Right atrium auricular region (tissue), 2 donors: ENCODE data around the gene MBNL2. TPM values are rescaled to one million over a fixed set of nuclear protein-coding genes. Genes with fewer than 3 reads are reported as not detected.

Experiments used
- DNase-seq: peaks from one replicate; pipeline ENCODE4 v3.0.0-alpha.2; 2019; ENCODE audit warnings: low spot score
- H3K27ac ChIP-seq, 2 donors: fragments of 200-600 bp; sonication (generic); 1 replicate in 1 of 2; 2 replicates in 1 of 2; pipeline ENCODE4 v1.5.1; 2016 to 2019
- H3K27me3 ChIP-seq, 2 donors: fragments of 200-600 bp; sonication (generic); one replicate each; pipeline versions ENCODE4 v1.5.1 to v1.6.0; 2017 to 2019
- H3K36me3 ChIP-seq: fragments of 200-600 bp; sonication (generic); one replicate; pipeline ENCODE4 v1.5.1; 2016
- H3K4me1 ChIP-seq, 2 donors: fragments of 200-600 bp; sonication (generic); one replicate each; pipeline versions ENCODE4 v1.5.1 to v1.6.0; 2017 to 2019
- H3K4me3 ChIP-seq, 2 donors: fragments of 200-600 bp; sonication (generic); 1 replicate in 1 of 2; 2 replicates in 1 of 2; pipeline ENCODE4 v1.5.1; 2017 to 2019; ENCODE audit warnings: mild to moderate bottlenecking in 1 of 2, moderate library complexity in 1 of 2
- H3K9me3 ChIP-seq, 2 donors: fragments of 200-600 bp; sonication (generic); one replicate each; pipeline ENCODE4 v1.5.1; 2019
- total RNA-seq, 2 donors: library from RNA; depleted of rRNA; stranded (reverse); fragments of >200 nt; gene quantifications; one replicate each; pipeline ENCODE4 v1.1.0, GENCODE V29; 2016
- TF ChIP-seq, protein P1 (sequence below), 2 donors: fragments of 200-600 bp; sonication (generic); IDR thresholded peaks; one replicate each; pipeline ENCODE4 v1.5.1; 2019; ENCODE audit warnings: antibody characterized with exemption in 2 of 2

The MBNL2 gene
- total RNA-seq, 2 donors from 2014 or later: 62.0 to 81.6 TPM

DNA sequence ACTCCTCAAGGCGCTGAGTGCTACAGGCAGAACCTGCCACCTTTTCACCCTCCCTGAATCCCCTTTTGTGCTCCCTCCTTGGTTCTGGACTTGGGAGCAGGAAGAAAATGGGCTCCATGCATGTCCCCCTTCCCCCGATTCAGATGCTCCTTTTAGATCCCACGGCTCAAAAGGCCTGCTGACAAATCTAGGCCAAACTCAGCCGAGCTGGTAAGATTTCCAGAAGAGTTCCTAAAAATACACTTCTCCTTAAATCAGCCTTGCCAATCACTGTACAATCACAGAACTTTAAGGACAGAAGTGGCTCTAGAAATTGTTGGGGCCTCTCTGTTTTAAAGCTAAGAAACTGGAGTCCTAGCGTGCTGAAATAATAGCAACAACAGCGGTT lies 37.3 kb downstream of the MBNL2 start:
- Histone ChIP-seq H3K4me1 (peaks cover 0 to 93% of the 10 kb centered on the region in 2 donors), H3K4me3 (no peak overlapping the region), H3K9me3 (no peaks in the 10 kb centered on the region), H3K27ac (peak overlapping the region; percentile 70 to 75), H3K27me3 (no peaks in the 10 kb centered on the region), H3K36me3 (no peaks in the 10 kb centered on the region)
- TF ChIP-seq, protein P1, sequence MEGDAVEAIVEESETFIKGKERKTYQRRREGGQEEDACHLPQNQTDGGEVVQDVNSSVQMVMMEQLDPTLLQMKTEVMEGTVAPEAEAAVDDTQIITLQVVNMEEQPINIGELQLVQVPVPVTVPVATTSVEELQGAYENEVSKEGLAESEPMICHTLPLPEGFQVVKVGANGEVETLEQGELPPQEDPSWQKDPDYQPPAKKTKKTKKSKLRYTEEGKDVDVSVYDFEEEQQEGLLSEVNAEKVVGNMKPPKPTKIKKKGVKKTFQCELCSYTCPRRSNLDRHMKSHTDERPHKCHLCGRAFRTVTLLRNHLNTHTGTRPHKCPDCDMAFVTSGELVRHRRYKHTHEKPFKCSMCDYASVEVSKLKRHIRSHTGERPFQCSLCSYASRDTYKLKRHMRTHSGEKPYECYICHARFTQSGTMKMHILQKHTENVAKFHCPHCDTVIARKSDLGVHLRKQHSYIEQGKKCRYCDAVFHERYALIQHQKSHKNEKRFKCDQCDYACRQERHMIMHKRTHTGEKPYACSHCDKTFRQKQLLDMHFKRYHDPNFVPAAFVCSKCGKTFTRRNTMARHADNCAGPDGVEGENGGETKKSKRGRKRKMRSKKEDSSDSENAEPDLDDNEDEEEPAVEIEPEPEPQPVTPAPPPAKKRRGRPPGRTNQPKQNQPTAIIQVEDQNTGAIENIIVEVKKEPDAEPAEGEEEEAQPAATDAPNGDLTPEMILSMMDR (IDR thresholded peaks at IDR 0.05): no peak
- DNase-seq: no peak

DNA sequence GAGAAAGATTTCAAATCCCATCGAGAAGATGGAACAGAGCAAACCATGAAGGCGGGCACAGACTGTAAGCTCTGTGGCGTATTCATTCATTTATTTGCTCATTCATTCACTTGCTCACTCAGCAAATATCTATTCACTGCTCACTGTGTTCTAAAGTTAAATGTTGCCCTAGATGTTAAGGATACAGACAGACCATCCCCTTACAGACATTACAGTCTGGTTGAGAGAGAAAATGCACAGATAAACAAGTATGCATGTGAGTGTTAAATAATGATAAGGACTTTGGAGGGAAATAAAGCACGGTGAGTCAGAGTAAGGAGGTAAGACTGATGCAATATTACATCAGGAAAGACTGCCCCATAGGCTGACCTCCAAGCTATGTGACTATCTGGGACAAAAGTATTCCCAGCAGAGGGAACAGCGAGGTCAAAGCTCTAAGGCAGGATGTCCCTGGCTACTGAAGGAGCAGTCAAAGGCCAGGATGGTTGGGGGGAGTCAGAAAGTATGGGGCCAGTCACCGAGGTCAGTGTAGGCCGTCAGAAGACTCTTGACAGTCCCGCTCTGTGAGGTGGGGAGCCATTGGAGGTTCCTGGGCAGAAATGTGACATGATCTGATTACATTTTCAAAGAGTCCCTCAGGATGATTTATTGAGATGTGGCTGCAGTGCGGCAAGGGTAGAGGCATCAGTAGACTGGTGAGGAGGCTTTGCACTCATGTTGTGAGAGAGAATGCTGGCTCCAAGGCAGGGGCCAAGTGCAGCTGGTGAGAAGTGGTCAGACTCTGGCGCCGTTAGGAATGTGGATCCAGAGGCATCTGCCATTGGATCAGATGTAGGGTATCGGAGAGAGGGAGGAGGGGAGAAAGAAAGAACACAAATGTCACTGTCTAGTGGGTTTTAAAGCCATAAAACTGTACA lies 37.9 kb downstream of the MBNL2 start:
- Histone ChIP-seq H3K36me3 (no peaks in the 10 kb centered on the region), H3K4me1 (peaks cover 0 to 93% of the 10 kb centered on the region in 2 donors), H3K9me3 (no peaks in the 10 kb centered on the region), H3K27ac (peak overlapping the region; percentile 70 to 75), H3K4me3 (no peak overlapping the region), H3K27me3 (no peaks in the 10 kb centered on the region)
- DNase-seq: no peak
- TF ChIP-seq, protein P1 (IDR thresholded peaks at IDR 0.05): no peak

DNA sequence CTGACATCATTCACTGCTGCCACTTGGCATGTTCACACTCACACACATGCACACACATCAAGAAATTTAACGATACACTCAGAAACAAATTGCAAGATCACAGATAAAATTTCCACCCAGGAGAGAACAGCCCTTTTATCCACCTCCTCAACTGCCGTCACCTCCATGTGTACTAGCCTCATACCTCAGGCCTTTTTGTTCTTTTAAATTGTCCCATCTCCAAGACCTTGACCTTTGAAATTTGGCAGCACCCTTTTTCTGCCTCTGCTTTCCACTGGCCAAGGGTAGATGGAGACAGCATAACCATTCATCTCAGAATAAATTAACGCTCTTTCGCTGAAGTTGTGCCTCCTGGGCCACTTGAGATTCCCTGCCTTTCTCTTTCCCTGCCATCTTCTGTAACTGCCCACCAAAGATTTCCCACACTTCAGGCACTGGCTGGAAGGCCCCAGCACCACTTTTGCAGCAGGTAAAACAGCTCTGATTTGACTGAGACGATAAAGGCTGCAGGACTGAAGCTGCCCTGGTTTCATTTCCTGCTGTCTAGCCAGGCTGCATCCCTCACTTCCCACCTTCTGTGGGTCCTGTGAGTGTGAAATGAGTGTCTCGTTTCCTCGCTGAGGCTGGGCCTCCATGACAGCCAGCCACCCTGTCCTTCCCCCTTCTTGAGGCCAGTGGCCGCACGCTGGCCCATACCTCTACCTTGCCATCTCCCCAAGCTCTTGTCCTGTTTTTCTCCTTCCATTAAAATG lies 39.3 kb downstream of the MBNL2 start:
- Histone ChIP-seq H3K9me3 (no peaks in the 10 kb centered on the region), H3K27me3 (no peaks in the 10 kb centered on the region), H3K4me1 (peaks cover 0 to 93% of the 10 kb centered on the region in 2 donors), H3K27ac (peak overlapping the region; percentile 70 to 75), H3K36me3 (no peaks in the 10 kb centered on the region), H3K4me3 (no peak overlapping the region)
- no peak for DNase-seq
- TF ChIP-seq, protein P1 (IDR thresholded peaks at IDR 0.05): no peak

DNA sequence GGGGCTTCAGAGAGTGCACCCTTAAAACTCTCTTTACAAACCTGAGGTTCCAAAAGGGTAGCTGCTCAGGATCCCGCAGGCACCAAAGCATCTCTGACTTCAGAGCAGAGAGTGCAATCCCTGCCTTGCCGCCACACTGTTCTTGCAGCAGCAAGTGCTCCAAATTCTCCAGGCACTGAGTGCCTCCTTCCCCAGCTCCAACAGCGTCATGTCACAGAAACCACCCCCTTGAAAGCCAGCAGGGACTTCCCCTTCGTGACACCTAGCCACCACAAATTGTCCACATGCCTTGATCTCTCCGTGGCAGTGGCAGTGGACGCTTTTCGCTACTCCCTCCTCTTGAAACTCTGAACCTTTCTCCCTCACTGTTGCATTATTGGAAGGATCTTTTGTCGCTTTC lies 39.9 kb downstream of the MBNL2 start:
- H3K4me3 ChIP-seq: no peak overlapping the region
- peaks cover 0 to 93% of the 10 kb centered on the region in 2 donors for H3K4me1 ChIP-seq
- H3K36me3 ChIP-seq: no peaks in the 10 kb centered on the region
- no peak for DNase-seq
- no peaks in the 10 kb centered on the region for H3K27me3 ChIP-seq
- TF ChIP-seq, protein P1 (IDR thresholded peaks at IDR 0.05): no peak
- peak overlapping the region; percentile 70 to 75 for H3K27ac ChIP-seq
- H3K9me3 ChIP-seq: no peaks in the 10 kb centered on the region

DNA sequence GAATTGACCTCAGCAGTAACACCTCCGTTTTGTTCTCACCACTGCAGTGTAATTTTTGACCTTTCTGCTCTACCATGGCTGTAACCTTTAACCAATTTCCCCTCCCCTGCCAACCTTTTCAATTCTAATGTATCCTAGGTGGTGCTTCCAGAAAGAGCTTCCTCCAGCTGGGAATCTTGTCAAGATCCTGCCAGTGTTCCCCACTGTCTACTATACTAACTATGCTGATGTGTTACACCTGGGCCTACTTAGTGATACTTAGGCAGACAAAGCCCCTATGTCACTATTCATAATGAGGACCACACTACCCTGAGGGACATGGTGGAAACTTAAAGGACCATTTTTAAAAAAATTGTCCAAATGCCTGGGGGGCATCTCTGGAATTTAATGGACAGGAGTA lies 41.0 kb downstream of the MBNL2 start:
- H3K27me3 ChIP-seq: no peaks in the 10 kb centered on the region
- H3K27ac ChIP-seq: no peak overlapping the region
- DNase-seq: no peak
- peaks cover 0 to 93% of the 10 kb centered on the region in 2 donors for H3K4me1 ChIP-seq
- no peak overlapping the region for H3K4me3 ChIP-seq
- H3K9me3 ChIP-seq: no peaks in the 10 kb centered on the region
- no peaks in the 10 kb centered on the region for H3K36me3 ChIP-seq
- TF ChIP-seq, protein P1 (IDR thresholded peaks at IDR 0.05): no peak
